HG03196 (cell line): ENCODE data around the gene SRGAP1.

Source experiments
- ATAC-seq: cut with Tn5 transposase; IDR thresholded peaks from one replicate; pipeline ENCODE4 v1.9.1; 2021; ENCODE audit not compliant: unreplicated experiment

Gene SRGAP1

DNA sequence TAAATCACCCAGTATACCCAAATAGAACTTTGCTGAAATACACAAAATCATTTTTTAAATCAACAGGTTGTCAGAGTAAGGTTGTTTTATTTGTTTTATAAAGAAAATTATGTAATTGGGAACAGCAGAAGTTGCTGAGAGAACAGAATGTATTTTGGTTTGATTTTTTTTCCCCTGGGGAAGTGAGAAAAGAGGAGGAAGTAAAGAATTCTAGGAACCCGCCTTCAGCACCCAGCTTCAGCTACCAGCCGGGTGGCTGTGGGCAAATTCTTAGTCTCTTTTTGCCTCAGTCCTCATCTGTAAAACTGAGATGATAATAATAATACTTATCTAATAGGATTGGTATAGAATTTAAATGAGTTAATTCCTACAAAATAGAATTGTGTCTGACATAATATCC lies 119.4 kb downstream of the SRGAP1 start:
- ATAC-seq: no peak

GRCh38 chr12:63964301-63964700 lies 119.8 kb downstream of the SRGAP1 start:
- ATAC-seq: no peak

DNA sequence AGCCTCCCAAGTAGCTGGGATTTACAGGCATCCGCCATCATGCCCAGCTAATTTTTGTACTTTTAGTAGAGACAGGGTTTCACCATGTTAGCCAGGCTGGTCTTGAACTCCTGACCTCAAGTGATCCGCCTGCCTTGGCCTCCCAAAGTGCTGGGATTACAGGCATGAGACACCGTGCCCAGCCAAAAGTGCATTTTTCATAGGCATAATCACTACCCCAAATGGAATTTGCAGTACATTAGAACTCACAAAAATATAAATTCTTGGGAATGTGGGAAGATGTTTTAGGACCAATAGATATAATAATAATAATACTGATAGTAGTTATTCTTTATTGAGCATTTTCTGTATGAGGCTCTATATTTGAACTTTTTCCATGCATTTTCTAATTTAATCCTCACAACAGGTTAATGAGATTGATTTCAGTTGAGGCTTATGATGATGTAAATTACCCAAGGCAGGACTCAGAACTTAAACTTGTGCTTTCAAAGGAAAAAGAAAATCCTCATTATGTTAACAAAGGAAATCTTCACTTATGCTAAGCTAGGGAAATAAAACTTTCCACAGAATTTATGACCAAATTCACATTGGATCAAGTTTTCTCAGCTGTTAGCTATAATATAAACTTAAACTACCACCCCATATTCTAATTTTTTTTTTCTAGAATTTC lies 121.6 kb downstream of the SRGAP1 start:
- ATAC-seq: no peak

DNA sequence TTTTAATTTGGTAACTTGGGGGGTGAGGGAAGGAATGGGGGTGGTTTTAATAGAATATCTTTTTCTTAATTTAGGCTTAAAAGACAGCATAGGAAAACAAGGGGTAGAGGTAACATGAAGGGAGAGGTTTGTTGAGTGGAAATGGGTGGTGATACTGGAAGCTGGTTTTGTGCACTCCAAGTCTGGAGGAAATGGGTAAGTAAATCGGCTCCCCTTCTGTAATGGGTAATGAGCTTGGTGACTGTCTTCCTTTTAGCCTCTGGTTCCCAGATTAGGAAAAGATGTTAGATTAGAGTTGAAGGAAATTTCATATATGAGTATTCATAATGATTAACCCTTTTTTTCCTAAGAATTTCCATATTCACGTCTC lies 122.1 kb downstream of the SRGAP1 start:
- ATAC-seq: no peak

GRCh38 chr12:63967358-63968145 lies 123.1 kb downstream of the SRGAP1 start:
- ATAC-seq: no peak

GRCh38 chr12:63968673-63969072 lies 124.2 kb downstream of the SRGAP1 start:
- no peak for ATAC-seq

DNA sequence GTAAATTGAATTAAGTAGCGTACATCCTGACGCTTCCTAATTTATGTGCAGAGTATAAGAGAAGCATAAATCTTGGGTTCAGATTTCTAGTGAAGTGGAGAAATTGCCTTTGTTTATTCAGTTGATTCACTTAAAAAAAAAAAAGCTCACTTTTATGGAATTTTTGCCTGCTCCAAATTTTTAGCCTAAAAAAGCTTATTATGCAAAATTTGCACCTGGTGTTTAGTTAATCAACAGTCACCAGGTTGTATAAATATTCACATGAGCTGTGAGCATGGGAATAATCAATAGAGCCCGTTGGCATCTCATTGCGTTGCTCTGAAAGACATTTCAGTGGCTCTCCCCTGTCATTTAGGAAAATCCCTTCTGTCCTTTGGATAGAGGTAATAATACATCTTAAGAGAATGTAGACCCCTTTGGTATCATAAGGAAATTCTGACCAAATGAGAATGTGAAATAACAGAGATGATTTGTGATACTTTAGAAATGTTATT lies 132.4 kb downstream of the SRGAP1 start:
- no peak for ATAC-seq

GRCh38 chr12:63977441-63977840 lies 132.9 kb downstream of the SRGAP1 start:
- ATAC-seq: no peak

GRCh38 chr12:63978519-63978918 lies 134.0 kb downstream of the SRGAP1 start:
- ATAC-seq: no peak

GRCh38 chr12:63980211-63980610 lies 135.7 kb downstream of the SRGAP1 start:
- no peak for ATAC-seq

GRCh38 chr12:63981343-63981742 lies 136.8 kb downstream of the SRGAP1 start:
- ATAC-seq: no peak

- ATAC-seq: no peak
Measured at GRCh38 chr12:63982604-63983295, 138.2 kb downstream of the SRGAP1 start.

DNA sequence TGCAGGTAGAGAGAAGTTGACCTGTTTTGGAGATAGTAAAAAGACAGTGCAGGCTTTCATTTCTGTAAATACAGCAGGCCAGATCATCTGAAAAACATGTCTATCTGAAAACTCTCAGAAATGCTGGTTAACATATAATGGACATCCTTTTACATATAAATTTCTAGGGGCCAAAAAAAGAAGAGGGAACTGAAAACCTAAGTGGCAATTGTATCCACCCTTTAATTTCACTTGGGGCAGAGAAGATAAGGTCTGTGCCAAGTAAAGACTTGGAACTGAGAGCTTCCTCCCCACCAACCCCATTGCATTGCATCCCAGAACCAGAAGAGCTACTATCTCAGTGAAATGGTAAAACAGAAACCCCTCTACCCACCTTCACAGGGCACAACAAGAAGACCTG lies 141.0 kb downstream of the SRGAP1 start:
- no peak for ATAC-seq

GRCh38 chr12:63985945-63986344 lies 141.4 kb downstream of the SRGAP1 start:
- ATAC-seq: no peak

GRCh38 chr12:63989301-63989845 lies 144.9 kb downstream of the SRGAP1 start:
- ATAC-seq: no peak

- ATAC-seq: no peak
Measured at GRCh38 chr12:63990828-63991547, 146.5 kb downstream of the SRGAP1 start.

- no peak for ATAC-seq
Measured at GRCh38 chr12:63994704-63995103, 150.2 kb downstream of the SRGAP1 start.

- ATAC-seq: no peak
Measured at GRCh38 chr12:63995512-63995911, 151.0 kb downstream of the SRGAP1 start.

DNA sequence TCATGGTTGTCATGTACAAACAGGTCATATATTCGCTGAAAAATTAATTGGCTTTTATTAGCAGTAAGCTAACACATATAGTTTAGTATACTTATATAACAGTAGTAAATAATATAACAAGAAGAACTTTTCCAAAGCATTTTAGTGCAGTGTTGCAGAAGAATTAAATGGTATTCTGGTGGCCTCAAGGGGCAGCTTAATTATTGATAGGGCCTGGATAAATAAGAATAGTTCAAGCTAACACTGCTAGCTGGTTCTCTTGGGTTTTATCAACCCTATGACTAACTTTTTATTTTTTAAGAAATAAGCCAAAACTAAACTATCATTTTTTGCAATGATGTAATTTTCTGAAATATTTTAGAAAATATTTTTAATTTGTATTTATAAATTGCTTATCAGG lies 152.1 kb downstream of the SRGAP1 start:
- no peak for ATAC-seq

- no peak for ATAC-seq
Measured at GRCh38 chr12:63997198-63997597, 152.7 kb downstream of the SRGAP1 start.

DNA sequence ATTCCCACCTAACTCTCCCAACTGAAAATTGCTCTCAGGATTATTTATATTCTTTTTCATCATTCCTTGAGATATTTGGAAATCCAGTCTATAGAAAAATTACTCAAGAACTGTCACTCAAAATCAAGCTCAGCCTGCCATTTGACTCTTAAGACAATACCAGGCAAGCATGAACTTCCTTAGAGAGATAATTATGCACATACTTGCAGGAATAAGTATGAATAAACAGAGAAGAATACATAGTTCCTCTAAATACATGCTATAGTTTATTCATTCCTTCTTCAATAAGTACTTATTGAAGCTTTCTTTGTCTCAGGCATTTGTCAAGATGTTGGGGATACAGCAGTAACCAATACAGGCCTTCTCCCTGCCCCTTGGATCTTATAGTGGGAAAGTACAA lies 154.1 kb downstream of the SRGAP1 start:
- no peak for ATAC-seq
